Measurements from ENCODE around the gene FARP2.

Gene FARP2

GRCh38 chr2:241473399-241473798 lies 117.3 kb downstream of the FARP2 start:
- TF ChIP-seq ZNF248 (tag by site-specific recombination; IDR thresholded peaks at IDR 0.05) = no peak
- no peak for TF ChIP-seq ZNF24 (tag by site-specific recombination; IDR thresholded peaks at IDR 0.05)
- no peak for TF ChIP-seq ZNF664 (tag by site-specific recombination; IDR thresholded peaks at IDR 0.05)
- no peak for TF ChIP-seq ZNF76 (tag by site-specific recombination; IDR thresholded peaks at IDR 0.05; ENCODE audit: borderline replicate concordance, low read depth)
- TF ChIP-seq, protein P1, sequence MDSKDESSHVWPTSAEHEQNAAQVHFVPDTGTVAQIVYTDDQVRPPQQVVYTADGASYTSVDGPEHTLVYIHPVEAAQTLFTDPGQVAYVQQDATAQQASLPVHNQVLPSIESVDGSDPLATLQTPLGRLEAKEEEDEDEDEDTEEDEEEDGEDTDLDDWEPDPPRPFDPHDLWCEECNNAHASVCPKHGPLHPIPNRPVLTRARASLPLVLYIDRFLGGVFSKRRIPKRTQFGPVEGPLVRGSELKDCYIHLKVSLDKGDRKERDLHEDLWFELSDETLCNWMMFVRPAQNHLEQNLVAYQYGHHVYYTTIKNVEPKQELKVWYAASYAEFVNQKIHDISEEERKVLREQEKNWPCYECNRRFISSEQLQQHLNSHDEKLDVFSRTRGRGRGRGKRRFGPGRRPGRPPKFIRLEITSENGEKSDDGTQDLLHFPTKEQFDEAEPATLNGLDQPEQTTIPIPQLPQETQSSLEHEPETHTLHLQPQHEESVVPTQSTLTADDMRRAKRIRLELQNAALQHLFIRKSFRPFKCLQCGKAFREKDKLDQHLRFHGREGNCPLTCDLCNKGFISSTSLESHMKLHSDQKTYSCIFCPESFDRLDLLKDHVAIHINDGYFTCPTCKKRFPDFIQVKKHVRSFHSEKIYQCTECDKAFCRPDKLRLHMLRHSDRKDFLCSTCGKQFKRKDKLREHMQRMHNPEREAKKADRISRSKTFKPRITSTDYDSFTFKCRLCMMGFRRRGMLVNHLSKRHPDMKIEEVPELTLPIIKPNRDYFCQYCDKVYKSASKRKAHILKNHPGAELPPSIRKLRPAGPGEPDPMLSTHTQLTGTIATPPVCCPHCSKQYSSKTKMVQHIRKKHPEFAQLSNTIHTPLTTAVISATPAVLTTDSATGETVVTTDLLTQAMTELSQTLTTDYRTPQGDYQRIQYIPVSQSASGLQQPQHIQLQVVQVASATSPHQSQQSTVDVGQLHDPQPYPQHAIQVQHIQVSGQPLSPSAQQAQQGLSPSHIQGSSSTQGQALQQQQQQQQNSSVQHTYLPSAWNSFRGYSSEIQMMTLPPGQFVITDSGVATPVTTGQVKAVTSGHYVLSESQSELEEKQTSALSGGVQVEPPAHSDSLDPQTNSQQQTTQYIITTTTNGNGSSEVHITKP (tag by site-specific recombination; IDR thresholded peaks at IDR 0.05) = no peak
- TF ChIP-seq GLI2 (tag by site-specific recombination; IDR thresholded peaks at IDR 0.05; ENCODE audit: borderline replicate concordance, low read depth) = no peak
- TF ChIP-seq ZSCAN30 (tag by site-specific recombination; IDR thresholded peaks at IDR 0.05) = no peak
- TF ChIP-seq ZNF350 (tag by site-specific recombination; IDR thresholded peaks at IDR 0.05) = no peak
- TF ChIP-seq, protein P2, sequence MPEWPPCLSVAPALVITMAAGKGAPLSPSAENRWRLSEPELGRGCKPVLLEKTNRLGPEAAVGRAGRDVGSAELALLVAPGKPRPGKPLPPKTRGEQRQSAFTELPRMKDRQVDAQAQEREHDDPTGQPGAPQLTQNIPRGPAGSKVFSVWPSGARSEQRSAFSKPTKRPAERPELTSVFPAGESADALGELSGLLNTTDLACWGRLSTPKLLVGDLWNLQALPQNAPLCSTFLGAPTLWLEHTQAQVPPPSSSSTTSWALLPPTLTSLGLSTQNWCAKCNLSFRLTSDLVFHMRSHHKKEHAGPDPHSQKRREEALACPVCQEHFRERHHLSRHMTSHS (tag by site-specific recombination; IDR thresholded peaks at IDR 0.05) = no peak
- TF ChIP-seq ZNF658 (tag by site-specific recombination; IDR thresholded peaks at IDR 0.05) = no peak
- TF ChIP-seq ZNF626 (tag by site-specific recombination; IDR thresholded peaks at IDR 0.05) = no peak
- TF ChIP-seq ZNF585B (tag by site-specific recombination; IDR thresholded peaks at IDR 0.05) = no peak
- TF ChIP-seq, protein P3, sequence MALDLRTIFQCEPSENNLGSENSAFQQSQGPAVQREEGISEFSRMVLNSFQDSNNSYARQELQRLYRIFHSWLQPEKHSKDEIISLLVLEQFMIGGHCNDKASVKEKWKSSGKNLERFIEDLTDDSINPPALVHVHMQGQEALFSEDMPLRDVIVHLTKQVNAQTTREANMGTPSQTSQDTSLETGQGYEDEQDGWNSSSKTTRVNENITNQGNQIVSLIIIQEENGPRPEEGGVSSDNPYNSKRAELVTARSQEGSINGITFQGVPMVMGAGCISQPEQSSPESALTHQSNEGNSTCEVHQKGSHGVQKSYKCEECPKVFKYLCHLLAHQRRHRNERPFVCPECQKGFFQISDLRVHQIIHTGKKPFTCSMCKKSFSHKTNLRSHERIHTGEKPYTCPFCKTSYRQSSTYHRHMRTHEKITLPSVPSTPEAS (tag by site-specific recombination; IDR thresholded peaks at IDR 0.05) = no peak
- TF ChIP-seq ZFP37 (tag by site-specific recombination; IDR thresholded peaks at IDR 0.05) = no peak
- TF ChIP-seq, protein P4, sequence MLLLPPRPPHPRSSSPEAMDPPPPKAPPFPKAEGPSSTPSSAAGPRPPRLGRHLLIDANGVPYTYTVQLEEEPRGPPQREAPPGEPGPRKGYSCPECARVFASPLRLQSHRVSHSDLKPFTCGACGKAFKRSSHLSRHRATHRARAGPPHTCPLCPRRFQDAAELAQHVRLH (tag by site-specific recombination; IDR thresholded peaks at IDR 0.05) = no peak
- TF ChIP-seq ZXDB (tag by site-specific recombination; IDR thresholded peaks at IDR 0.05) = no peak
- no peak for TF ChIP-seq ZNF423 (tag by site-specific recombination; IDR thresholded peaks at IDR 0.05)
- no peak for TF ChIP-seq PRDM4 (tag by site-specific recombination; IDR thresholded peaks at IDR 0.05)
- TF ChIP-seq ATF2 (tag by site-specific recombination; IDR thresholded peaks at IDR 0.05; ENCODE audit: low read depth) = no peak
- TF ChIP-seq, protein P5, sequence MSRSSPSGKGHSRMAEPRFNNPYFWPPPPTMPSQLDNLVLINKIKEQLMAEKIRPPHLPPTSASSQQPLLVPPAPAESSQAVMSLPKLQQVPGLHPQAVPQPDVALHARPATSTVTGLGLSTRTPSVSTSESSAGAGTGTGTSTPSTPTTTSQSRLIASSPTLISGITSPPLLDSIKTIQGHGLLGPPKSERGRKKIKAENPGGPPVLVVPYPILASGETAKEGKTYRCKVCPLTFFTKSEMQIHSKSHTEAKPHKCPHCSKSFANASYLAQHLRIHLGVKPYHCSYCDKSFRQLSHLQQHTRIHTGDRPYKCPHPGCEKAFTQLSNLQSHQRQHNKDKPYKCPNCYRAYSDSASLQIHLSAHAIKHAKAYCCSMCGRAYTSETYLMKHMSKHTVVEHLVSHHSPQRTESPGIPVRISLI (tag by site-specific recombination; IDR thresholded peaks at IDR 0.05) = no peak

More at GRCh38 chr2:241473399-241473798, 117.3 kb downstream of the FARP2 start:
- Histone ChIP-seq H3K9me3 (ENCODE audit: control insufficient read depth, insufficient read depth, low read depth, low read length) (no peaks in the 10 kb centered on the region), H3K4me3 (ENCODE audit: low read depth, low read length) (no peak overlapping the region), H3K4me1 (ENCODE audit: control insufficient read depth, insufficient read depth, low read length) (no peaks in the 10 kb centered on the region), H3K36me3 (ENCODE audit: control insufficient read depth in 2 of 2, insufficient read depth in 1 of 2, low read length in 2 of 2) (peaks cover 0 to 12% of the 10 kb centered on the region in 2 experiments; a peak in 1 of 3 replicates), H3K27ac (ENCODE audit: extremely low read depth, low read depth, low read length) (no peak overlapping the region)
- CTCF ChIA-PET = no interaction called here
- POLR2A ChIA-PET = no interaction called here

All from HEK293 (cell line).